GM12878 (cell line): ENCODE data around the gene CTPS1. TPM values are rescaled to one million over a fixed set of nuclear protein-coding genes. Genes with fewer than 3 reads are reported as not detected.

ENCODE experiments used
- ATAC-seq: fragments of 200-7000 bp; cut with Tn5 transposase; 3 replicates; pipeline ENCODE4 v1.9.1; 2020; ENCODE audit warnings: mild to moderate bottlenecking, moderate library complexity
- BruUV-seq: library from RNA; stranded (reverse); fragments of 400-500 nt; replicated peaks from 2 replicates; lab custom pipeline; 2021; lab: Mats Ljungman, UMichigan
- CTCF ChIA-PET: fragments of 300-600 bp; sonication (Branson Sonifier 250); formaldehyde crosslinking; extraction: SDS; loops from one replicate; lab custom pipeline; 2021; ENCODE audit warnings: inconsistent platforms; lab: Yijun Ruan, JAX
- POLR2A ChIA-PET: fragments of 350-600 bp; formaldehyde crosslinking; extraction: SDS; loops from one replicate; lab custom pipeline; 2021; ENCODE audit warnings: inconsistent platforms; lab: Charles Lee
- RAD21 ChIA-PET: fragments of 300-600 bp; sonication (Branson Sonifier 250); formaldehyde crosslinking; loops from one replicate; lab custom pipeline; 2023; ENCODE audit warnings: antibody characterized with exemption; ENCODE audit not compliant: unreplicated experiment; lab: Charles Lee
- SMC1A ChIA-PET: fragments of 300-600 bp; sonication (Branson Sonifier 250); formaldehyde crosslinking; loops from one replicate; lab custom pipeline; 2023; ENCODE audit not compliant: unreplicated experiment, uncharacterized antibody; lab: Charles Lee
- DNase-seq: peaks from one replicate; pipeline ENCODE4 v3.0.0-alpha.2; 2011; ENCODE audit warnings: low read depth, low spot score
- FAIRE-seq: peaks from 3 replicates; lab custom pipeline; 2011; peaks lifted over from hg19 to GRCh38; lab: Jason Lieb, UNC
- H2AFZ ChIP-seq: 2 replicates; pipeline ENCODE4 v1.6.0; 2011; ENCODE audit warnings: low read depth, low read length, control low read depth; ENCODE audit not compliant: control insufficient read depth
- H3K27ac ChIP-seq: 2 replicates; pipeline ENCODE4 v1.5.1; 2011; ENCODE audit warnings: control low read depth; ENCODE audit not compliant: control insufficient read depth, insufficient read depth
- H3K27me3 ChIP-seq, 2 experiments: replicated peaks in 1 of 2; 2 replicates each; pipeline versions ENCODE4 v1.6.0 to v1.6.1; 2011; ENCODE audit warnings: low read length in 1 of 2; ENCODE audit not compliant: control insufficient read depth in 2 of 2, insufficient read depth in 2 of 2
- H3K36me3 ChIP-seq, 2 experiments: 2 replicates each; pipeline ENCODE4 v1.5.1; 2011; ENCODE audit warnings: low read length in 1 of 2; ENCODE audit not compliant: control insufficient read depth in 2 of 2, insufficient read depth in 2 of 2
- H3K4me1 ChIP-seq: 2 replicates; pipeline ENCODE4 v1.6.1; 2011; ENCODE audit warnings: mild to moderate bottlenecking, low read length, moderate library complexity, mixed read lengths; ENCODE audit not compliant: control insufficient read depth, insufficient read depth
- H3K4me2 ChIP-seq: 2 replicates; pipeline ENCODE4 v1.6.0; 2011; ENCODE audit warnings: control low read depth; ENCODE audit not compliant: control insufficient read depth, insufficient read depth
- H3K4me3 ChIP-seq: fragments of 200-600 bp; sonication (generic); 2 replicates; pipeline ENCODE4 v1.5.1; 2016
- H3K79me2 ChIP-seq: 2 replicates; pipeline ENCODE4 v1.6.0; 2011; ENCODE audit warnings: low read length; ENCODE audit not compliant: control insufficient read depth, insufficient read depth
- H3K9ac ChIP-seq: 2 replicates; pipeline ENCODE4 v1.8.0; 2011; ENCODE audit warnings: low read length, control low read depth, mixed read lengths; ENCODE audit not compliant: control insufficient read depth, insufficient read depth
- H3K9me3 ChIP-seq: replicated peaks from 3 replicates; pipeline ENCODE4 v1.5.1; 2011; ENCODE audit warnings: mild to moderate bottlenecking, low read length; ENCODE audit not compliant: control insufficient read depth, insufficient read depth
- H4K20me1 ChIP-seq: 2 replicates; pipeline ENCODE4 v1.6.0; 2011; ENCODE audit not compliant: control insufficient read depth, insufficient read depth
- BACH1 ChIP-seq: fragments of 450-650 bp; IDR thresholded peaks from 2 replicates; pipeline ENCODE4 v1.6.1; 2017; ENCODE audit warnings: mild to moderate bottlenecking, borderline replicate concordance
- CBFB ChIP-seq: IDR thresholded peaks from 2 replicates; pipeline ENCODE4 v1.6.1; 2016; ENCODE audit warnings: antibody characterized with exemption, low read depth
- E4F1 ChIP-seq: fragments of 450-650 bp; IDR thresholded peaks from 2 replicates; pipeline ENCODE4 v1.6.1; 2018; ENCODE audit warnings: borderline replicate concordance, mild to moderate bottlenecking; ENCODE audit not compliant: partially characterized antibody
- EED ChIP-seq: sonication (generic); IDR thresholded peaks from 2 replicates; pipeline ENCODE4 v1.6.1; 2016; ENCODE audit warnings: antibody characterized with exemption, low read depth
- ETV6 ChIP-seq, 2 experiments: fragments of 450-650 bp in 1 of 2; IDR thresholded peaks in 1 of 2; conservative IDR thresholded peaks in 1 of 2; 2 replicates each; pipeline ENCODE4 v1.6.1; 2014; ENCODE audit warnings: antibody characterized with exemption in 1 of 2, borderline replicate concordance in 1 of 2, low read depth in 1 of 2, mild to moderate bottlenecking in 1 of 2, moderate library complexity in 1 of 2
- GABPA ChIP-seq: IDR thresholded peaks from 2 replicates; pipeline ENCODE4 v1.6.1; 2014; ENCODE audit warnings: antibody characterized with exemption, low read depth, mild to moderate bottlenecking, inconsistent platforms
- IRF5 ChIP-seq: fragments of 450-650 bp; IDR thresholded peaks from 2 replicates; pipeline ENCODE4 v1.6.1; 2017; ENCODE audit warnings: borderline replicate concordance
- KLF5 ChIP-seq: fragments of 450-650 bp; IDR thresholded peaks from 2 replicates; pipeline ENCODE4 v1.6.1; 2014; ENCODE audit warnings: mild to moderate bottlenecking; ENCODE audit not compliant: partially characterized antibody
- LARP7 ChIP-seq: fragments of 450-650 bp; IDR thresholded peaks from 2 replicates; pipeline ENCODE4 v1.6.1; 2017; ENCODE audit warnings: mild to moderate bottlenecking
- NRF1 ChIP-seq: conservative IDR thresholded peaks from 2 replicates; pipeline ENCODE4 v1.6.1; 2011; ENCODE audit warnings: mild to moderate bottlenecking, low read depth, low read length, improper control_type of control experiment
- POU2F2 ChIP-seq: IDR thresholded peaks from 3 replicates; pipeline ENCODE4 v1.6.1; 2011; ENCODE audit warnings: low read depth, mild to moderate bottlenecking, low read length, borderline replicate concordance
- RCOR1 ChIP-seq: conservative IDR thresholded peaks from 2 replicates; pipeline ENCODE4 v1.6.1; 2012; ENCODE audit warnings: low read depth, low read length, improper control_type of control experiment
- RELA ChIP-seq: fragments of 450-650 bp; IDR thresholded peaks from 2 replicates; pipeline ENCODE4 v1.8.0; 2014; ENCODE audit warnings: borderline replicate concordance; ENCODE audit not compliant: partially characterized antibody
- SUPT20H ChIP-seq: IDR thresholded peaks from 2 replicates; pipeline ENCODE4 v1.6.1; 2011; ENCODE audit warnings: low read depth, mild to moderate bottlenecking, low read length, moderate library complexity, borderline replicate concordance; ENCODE audit not compliant: control insufficient read depth
- SUZ12 ChIP-seq: fragments of 200-600 bp; sonication (generic); IDR thresholded peaks from one replicate; pipeline ENCODE4 v1.6.1; 2018; ENCODE audit warnings: antibody characterized with exemption, mild to moderate bottlenecking; ENCODE audit not compliant: unreplicated experiment
- TCF12 ChIP-seq: IDR thresholded peaks from 2 replicates; pipeline ENCODE4 v1.6.1; 2011; ENCODE audit warnings: low read depth, mild to moderate bottlenecking, low read length
- TCF7 ChIP-seq: IDR thresholded peaks from 2 replicates; pipeline ENCODE4 v1.6.1; 2014; ENCODE audit warnings: antibody characterized with exemption, borderline replicate concordance
- YBX1 ChIP-seq: fragments of 450-650 bp; IDR thresholded peaks from 2 replicates; pipeline ENCODE4 v1.6.1; 2016; ENCODE audit warnings: antibody characterized with exemption
- YY1 ChIP-seq: IDR thresholded peaks from 2 replicates; pipeline ENCODE4 v1.6.1; 2011; ENCODE audit warnings: low read depth, mild to moderate bottlenecking, low read length
- ZNF274 ChIP-seq: IDR thresholded peaks from one replicate; pipeline ENCODE4 v1.8.0; 2011; ENCODE audit not compliant: insufficient read length, insufficient read depth
- ZSCAN29 ChIP-seq: fragments of 450-650 bp; IDR thresholded peaks from 2 replicates; pipeline ENCODE4 v1.6.1; 2017; ENCODE audit warnings: mild to moderate bottlenecking, moderate library complexity
- WGBS: methylation state at CpG from one replicate; pipeline ENCODE4 v1.1.6; 2016; ENCODE audit warnings: low lambda C conversion rate; ENCODE audit not compliant: insufficient replicate concordance, insufficient coverage; ENCODE audit errors: missing lambda C conversion rate; 5-methylcytosine and 5-hydroxymethylcytosine counted together
- in situ Hi-C: fragments of 300-500 bp; cut with MboI; formaldehyde crosslinking; loops from 9 replicates; pipeline ENCODE4 v1.14.3; 2018; ENCODE audit warnings: mixed read lengths
- intact Hi-C: fragments of 100-400 bp; cut with micrococcal nuclease; formaldehyde crosslinking; loops from one replicate; pipeline ENCODE4 v1.14.2; 2022; ENCODE audit not compliant: unreplicated experiment
- polyA plus RNA-seq, 11 experiments: library from polyadenylated mRNA; depleted of rRNA in 4 of 11; unstranded in 6 of 11; stranded (reverse) in 5 of 11; fragments of >200 nt; fragmentation: Nextera tagmentation in 4 of 11; fragmentation: Illumina TruSeq in 1 of 11; extraction: Ambion mirVana in 4 of 11; extraction: Trizol in 1 of 11; gene quantifications; 1 replicate in 1 of 11; 2 replicates in 10 of 11; pipeline versions ENCODE4 v1.2.1 to v1.2.3, GENCODE V29; 2011 to 2016; ENCODE audit warnings: inconsistent platforms in 2 of 11, missing spikeins in 2 of 11, low read depth in 1 of 11
- total RNA-seq, 4 experiments: library from RNA; depleted of rRNA in 3 of 4; stranded (reverse); fragments of >200 nt in 3 of 4; fragmentation: Illumina TruSeq in 1 of 4; extraction: Trizol in 1 of 4; gene quantifications; 2 replicates each; pipeline versions ENCODE4 v1.2.1 to v1.2.3, GENCODE V29; 2013 to 2021

The CTPS1 gene
- total and polyA plus RNA-seq, 10 of the 15 experiments (the other 5 are each of a cell fraction or from before 2014, with no cell fraction given): 27.5 to 106 (median 62.8) TPM

GRCh38 chr1:41041614-41042270, 62.2 kb downstream of the CTPS1 start (continued):
- TF ChIP-seq SUZ12 (no peak), RELA (no peak)
- TF ChIP-seq, all 136 proteins: peak for 0

- Histone ChIP-seq H3K27ac (no peak overlapping the region), H3K4me3 (no peak overlapping the region), H3K9ac (no peak overlapping the region), H3K9me3 (no peaks in the 10 kb centered on the region), H3K36me3 (peaks cover 6 to 15% of the 10 kb centered on the region in 2 experiments; a peak in 3 of 4 replicates), H3K27me3 (no peaks in the 10 kb centered on the region), H2AFZ (no peak overlapping the region), H3K4me1 (no peaks in the 10 kb centered on the region), H3K4me2 (no peak overlapping the region), H4K20me1 (no peaks in the 10 kb centered on the region), H3K79me2 (no peaks in the 10 kb centered on the region)
- ChIA-PET CTCF (interaction anchor here (0.7 kb wide), 1 partner anchor 10 kb away, joined by 3 read pairs; no protein-coding TSS in a partner anchor), POLR2A (interaction anchor here (0.6 to 1.1 kb wide), 2 partner anchors 10 to 15 kb away, joined by 3 to 4 read pairs; no protein-coding TSS in a partner anchor), SMC1A (no interaction called here), RAD21 (no interaction called here)
- ATAC-seq: no peak
- BruUV-seq: no TSS peak
- in situ Hi-C loops: no loop called here
- no peak for FAIRE-seq
- 97% methylated on average over 2 of the region's 2 CpGs for WGBS
- intact Hi-C loops: no loop called here
- no peak for DNase-seq
- TF ChIP-seq BACH1: no peak
- no peak for TF ChIP-seq TCF7
- no peak for TF ChIP-seq CBFB
- no peak for TF ChIP-seq ZNF274
- TF ChIP-seq GABPA: no peak
- TF ChIP-seq YY1: no peak
- TF ChIP-seq E4F1: no peak
- no peak for TF ChIP-seq NRF1
- no peak for TF ChIP-seq YBX1
- TF ChIP-seq ETV6 (conservative IDR thresholded peaks at IDR 0.05 in 1 of 2, IDR thresholded peaks at IDR 0.05 in 1 of 2; ENCODE audit: borderline replicate concordance in 1 of 2, low read depth in 1 of 2): no peak
- no peak for TF ChIP-seq POU2F2
- TF ChIP-seq SUPT20H: no peak
- TF ChIP-seq RCOR1: no peak
- TF ChIP-seq IRF5: no peak
- no peak for TF ChIP-seq TCF12
- TF ChIP-seq ZSCAN29: no peak
- no peak for TF ChIP-seq KLF5
- no peak for TF ChIP-seq LARP7
- TF ChIP-seq EED: no peak
Measured at GRCh38 chr1:41044187-41044586, 64.7 kb downstream of the CTPS1 start.
